HG03280 (cell line): ENCODE measurements around the gene BCL2L14.
"Not testable (repeated sequence)": the region's sequence is repeated elsewhere in the genome, so short reads cannot be mapped to it uniquely, and the experiment has no call there.

Source experiments
- ATAC-seq: cut with Tn5 transposase; IDR thresholded peaks from one replicate; pipeline ENCODE4 v1.9.1; 2021; ENCODE audit warnings: mild to moderate bottlenecking, moderate library complexity; ENCODE audit not compliant: unreplicated experiment

Gene BCL2L14

DNA sequence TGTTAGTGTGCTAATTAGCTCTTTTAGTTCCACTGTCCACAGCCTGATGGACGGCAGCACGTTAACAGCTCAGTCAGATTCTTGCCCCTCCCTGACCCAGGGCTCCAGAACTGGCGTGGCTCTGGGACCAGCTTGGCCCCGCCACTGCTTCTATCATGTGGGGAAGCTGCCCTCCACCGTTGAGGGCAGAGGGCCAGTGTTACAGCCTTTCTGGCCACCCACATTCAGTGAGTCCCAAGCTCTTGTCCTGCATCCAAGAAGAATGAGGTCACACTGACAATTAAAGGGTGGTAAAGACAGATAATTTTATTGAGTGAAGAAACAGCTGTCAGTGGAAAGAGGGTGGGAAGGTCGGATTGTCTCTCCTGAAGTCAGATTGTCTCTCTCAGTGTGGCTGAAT lies 36.9 kb downstream of the BCL2L14 start:
- no peak for ATAC-seq

DNA sequence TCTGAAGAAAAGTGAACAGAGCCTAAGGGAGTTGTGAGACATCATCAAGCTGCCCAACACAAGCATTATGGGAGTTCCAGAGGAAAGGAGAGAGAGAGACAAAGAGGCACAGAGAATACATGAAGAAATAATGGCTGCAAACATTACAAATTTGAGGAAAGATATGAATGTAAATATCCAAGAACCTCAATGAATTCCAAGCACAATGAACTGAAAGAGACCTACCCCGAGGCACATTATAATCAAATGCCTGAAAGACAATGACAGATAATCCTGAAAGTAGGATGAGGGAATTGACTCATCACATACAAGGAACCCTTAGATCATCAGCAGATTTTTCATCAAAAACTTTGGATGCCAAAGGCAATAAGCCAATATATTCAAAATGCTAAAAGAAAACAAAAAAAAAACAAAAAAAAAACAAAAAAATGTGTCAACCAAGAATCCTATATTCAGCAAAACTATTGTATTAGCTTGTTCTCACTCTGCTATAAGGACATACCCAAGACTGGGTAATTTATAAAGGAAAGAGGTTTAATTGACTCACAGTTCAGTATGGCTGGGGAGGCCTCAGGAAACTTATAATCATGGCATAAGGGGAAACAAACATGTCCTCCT lies 37.8 kb downstream of the BCL2L14 start:
- ATAC-seq, result no peak

- ATAC-seq, result not testable (repeated sequence)
Measured at GRCh38 chr12:12110923-12111555, 40.3 kb downstream of the BCL2L14 start.

- ATAC-seq, result no peak
Measured at GRCh38 chr12:12115514-12115913, 44.8 kb downstream of the BCL2L14 start.

DNA sequence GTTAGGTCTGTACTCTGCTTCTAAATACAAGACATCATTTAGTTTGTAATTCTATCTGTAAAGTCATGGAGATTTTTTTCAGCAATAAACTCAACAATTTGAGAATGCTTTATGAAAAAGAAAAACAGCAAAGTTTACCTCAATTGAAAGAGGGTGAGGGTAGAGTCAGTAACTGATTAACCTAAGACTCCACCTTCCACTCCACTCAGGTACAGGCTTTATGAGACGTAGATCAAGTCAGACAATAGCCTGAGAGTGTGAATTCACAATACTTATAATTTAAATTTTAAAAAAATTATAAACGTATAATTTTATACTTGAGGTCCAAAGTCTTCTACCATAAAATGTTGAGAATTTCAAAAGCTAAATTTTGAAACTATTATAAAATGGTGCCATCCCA lies 45.9 kb downstream of the BCL2L14 start:
- no peak for ATAC-seq

- ATAC-seq, result no peak
Measured at GRCh38 chr12:12121061-12121460, 50.3 kb downstream of the BCL2L14 start.

DNA sequence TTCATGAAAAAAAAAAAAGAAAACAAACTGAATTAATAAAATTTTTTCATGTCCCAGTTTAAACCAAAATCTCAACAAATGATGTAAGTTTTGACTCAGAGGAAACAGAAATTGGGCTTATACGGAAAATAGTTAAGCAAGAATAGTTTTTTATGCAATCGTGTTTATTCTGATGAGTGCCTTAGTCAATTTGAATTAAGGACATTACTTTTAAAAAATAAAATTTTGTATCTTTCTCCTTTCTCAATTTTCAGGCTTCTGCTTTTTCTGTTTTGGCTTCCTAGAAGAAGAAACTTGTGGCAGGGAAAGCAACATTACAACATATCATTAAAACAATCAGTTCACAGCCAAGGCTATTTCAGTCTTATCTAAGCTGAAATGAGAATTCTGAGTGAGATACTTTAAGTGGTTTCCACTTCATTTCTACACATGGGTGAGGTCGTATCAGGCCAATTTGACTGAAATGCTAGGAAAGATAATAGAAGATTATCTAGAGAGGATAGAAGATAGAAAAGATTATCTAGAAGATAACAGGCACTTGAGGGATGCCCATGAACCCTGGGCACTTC lies 52.4 kb downstream of the BCL2L14 start:
- no peak for ATAC-seq

GRCh38 chr12:12126551-12126950 lies 55.8 kb downstream of the BCL2L14 start:
- no peak for ATAC-seq

DNA sequence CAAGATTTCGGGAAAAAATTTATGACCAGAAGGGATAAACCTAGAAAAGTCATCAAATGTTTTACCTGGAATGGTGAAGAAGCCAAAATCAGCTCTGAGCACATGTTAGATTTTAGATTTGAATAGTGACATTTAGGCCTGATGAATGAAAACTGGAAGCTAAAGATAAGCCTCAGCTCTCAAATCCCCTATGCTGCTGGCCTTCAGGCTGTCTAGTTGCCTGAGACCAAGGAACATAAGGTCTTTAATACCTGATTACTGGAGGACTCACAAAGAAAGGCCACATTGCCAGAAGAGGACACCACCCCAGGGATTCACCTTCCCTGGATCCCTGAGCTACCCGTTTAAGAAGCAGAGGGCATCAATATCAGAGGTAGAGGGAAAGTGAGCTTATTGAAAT lies 56.6 kb downstream of the BCL2L14 start:
- no peak for ATAC-seq

GRCh38 chr12:12128670-12129069 lies 57.9 kb downstream of the BCL2L14 start:
- no peak for ATAC-seq

- no peak for ATAC-seq
Measured at GRCh38 chr12:12133259-12133658, 62.5 kb downstream of the BCL2L14 start.

DNA sequence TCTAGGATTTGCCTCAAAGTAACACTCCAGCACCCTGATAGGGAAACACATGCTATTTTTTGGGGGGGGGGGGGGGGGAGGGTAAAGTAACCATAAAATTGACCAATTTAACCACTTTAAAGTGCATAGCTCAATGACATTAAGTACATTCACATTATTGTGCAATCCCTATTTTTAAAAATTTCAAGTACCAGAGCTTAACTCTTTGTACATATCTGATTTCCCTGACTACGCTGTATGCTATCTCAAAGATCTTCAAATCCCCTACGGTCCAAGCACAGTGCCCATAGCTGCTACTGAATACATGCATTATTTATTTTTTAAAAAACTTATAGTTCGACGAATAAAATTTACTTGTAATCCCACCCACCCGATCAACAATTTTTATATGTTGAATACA lies 63.0 kb downstream of the BCL2L14 start:
- no peak for ATAC-seq

- ATAC-seq, result no peak
Measured at GRCh38 chr12:12138203-12139154, 67.7 kb downstream of the BCL2L14 start.

- no peak for ATAC-seq
Measured at GRCh38 chr12:12141000-12141399, 70.3 kb downstream of the BCL2L14 start.

DNA sequence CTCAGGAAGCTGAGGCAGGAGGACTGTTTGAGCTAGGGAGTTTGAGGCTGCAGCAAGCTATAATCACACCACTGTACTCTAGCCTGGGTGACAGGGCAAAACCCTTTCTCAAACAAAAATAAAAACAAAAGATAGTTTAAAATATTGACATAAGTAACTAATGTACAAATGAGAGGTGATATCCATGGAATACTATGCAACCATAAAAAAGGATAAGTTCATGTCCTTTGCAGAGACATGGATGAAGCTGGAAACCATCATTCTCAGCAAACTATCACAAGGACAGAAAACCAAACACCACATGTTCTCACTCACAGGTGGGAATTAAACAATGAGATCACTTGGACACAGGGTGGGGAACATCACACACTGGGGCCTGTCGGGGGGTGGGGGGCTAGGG lies 73.8 kb downstream of the BCL2L14 start:
- not testable (repeated sequence) for ATAC-seq

- ATAC-seq, result no peak
Measured at GRCh38 chr12:12147111-12147510, 76.4 kb downstream of the BCL2L14 start.
